Fibroblast of skin of left biceps (primary cell): ENCODE data around the gene ILRUN.
"Not testable (repeated sequence)": the region's sequence is repeated elsewhere in the genome, so short reads cannot be mapped to it uniquely, and the experiment has no call there.

Experiments
- DNase-seq, 2 experiments: peaks; one replicate each; pipeline ENCODE4 v3.0.0-alpha.2; 2013; ENCODE audit warnings: low read depth in 2 of 2

ILRUN gene

GRCh38 chr6:34697904-34698559 is 1.5 kb upstream of the ILRUN start:
- no peak for DNase-seq

GRCh38 chr6:34697544-34697836 is 923 bp upstream of the ILRUN start:
- no peak for DNase-seq

GRCh38 chr6:34696189-34696738 is 303 bp downstream of the ILRUN start:
- DNase-seq: no peak

GRCh38 chr6:34695729-34696188 is 808 bp downstream of the ILRUN start:
- DNase-seq: no peak

- DNase-seq: no peak
Observed at GRCh38 chr6:34692280-34692679, 4.3 kb downstream of the ILRUN start.

- DNase-seq: no peak
Observed at GRCh38 chr6:34689742-34690141, 6.8 kb downstream of the ILRUN start.

GRCh38 chr6:34688956-34689355 is 7.6 kb downstream of the ILRUN start:
- no peak for DNase-seq

GRCh38 chr6:34684919-34685318 is 11.6 kb downstream of the ILRUN start:
- DNase-seq: no peak

GRCh38 chr6:34684364-34684763 is 12.2 kb downstream of the ILRUN start:
- no peak for DNase-seq

GRCh38 chr6:34680802-34681515 is 15.6 kb downstream of the ILRUN start:
- DNase-seq: no peak

- not testable (repeated sequence) for DNase-seq
Observed at GRCh38 chr6:34680313-34680712, 16.3 kb downstream of the ILRUN start.

- DNase-seq: no peak
Observed at GRCh38 chr6:34679552-34680253, 16.9 kb downstream of the ILRUN start.

- DNase-seq: no peak
Observed at GRCh38 chr6:34676140-34676539, 20.4 kb downstream of the ILRUN start.

- not testable (repeated sequence) for DNase-seq
Observed at GRCh38 chr6:34674930-34675329, 21.6 kb downstream of the ILRUN start.

GRCh38 chr6:34674268-34674639 is 22.3 kb downstream of the ILRUN start:
- no peak for DNase-seq

- DNase-seq: no peak
Observed at GRCh38 chr6:34673064-34673463, 23.5 kb downstream of the ILRUN start.

GRCh38 chr6:34672657-34673043 is 23.9 kb downstream of the ILRUN start:
- no peak for DNase-seq

- no peak for DNase-seq
Observed at GRCh38 chr6:34671801-34672656, 24.5 kb downstream of the ILRUN start.

GRCh38 chr6:34671367-34671766 is 25.2 kb downstream of the ILRUN start:
- no peak for DNase-seq

GRCh38 chr6:34668799-34669198 is 27.8 kb downstream of the ILRUN start:
- DNase-seq: not testable (repeated sequence)

GRCh38 chr6:34667481-34668238 is 28.9 kb downstream of the ILRUN start:
- no peak for DNase-seq
